Measurements from ENCODE around the gene FLYWCH2. TPM values are rescaled to one million over a fixed set of nuclear protein-coding genes. Genes with fewer than 3 reads are reported as not detected.
"Not testable (repeated sequence)": the region's sequence is repeated elsewhere in the genome, so short reads cannot be mapped to it uniquely, and the experiment has no call there.

The FLYWCH2 gene
- total RNA-seq, 1 donor from 2014 or later, result 39.9 TPM

- no peak for DNase-seq (ENCODE audit: low read depth)
Observed at GRCh38 chr16:2937170-2937569, 54.2 kb downstream of the FLYWCH2 start.

- no peak for DNase-seq (ENCODE audit: low read depth)
Observed at GRCh38 chr16:2938206-2938605, 55.2 kb downstream of the FLYWCH2 start.

GRCh38 chr16:2939968-2940367, 57.0 kb downstream of the FLYWCH2 start:
- DNase-seq (ENCODE audit: low read depth), result no peak

- no peak for DNase-seq (ENCODE audit: low read depth)
Observed at GRCh38 chr16:2942045-2942444, 59.0 kb downstream of the FLYWCH2 start.

- DNase-seq (ENCODE audit: low read depth), result not testable (repeated sequence)
Observed at GRCh38 chr16:2943716-2944115, 60.7 kb downstream of the FLYWCH2 start.

GRCh38 chr16:2946649-2947048, 63.6 kb downstream of the FLYWCH2 start:
- DNase-seq (ENCODE audit: low read depth), result no peak

Other genes starting within 250 kb of the FLYWCH2 start
- gene KCTD5, start 200.7 kb upstream of the FLYWCH2 start, total RNA-seq, result 26.0 and 41.3 TPM in 2 replicates
- gene PRSS27, start 163.0 kb upstream of the FLYWCH2 start, total RNA-seq, result 0.85 and 1.7 TPM in 2 replicates
- gene SRRM2, start 130.6 kb upstream of the FLYWCH2 start, total RNA-seq, result 19.8 and 114 TPM in 2 replicates
- gene ELOB, start 105.9 kb upstream of the FLYWCH2 start, total RNA-seq, result 239 and 444 TPM in 2 replicates
- gene PRSS33, start 95.7 kb upstream of the FLYWCH2 start, total RNA-seq, result not detected in 2 replicates
- gene PRSS41, start 84.7 kb upstream of the FLYWCH2 start, total RNA-seq, result not detected in 2 replicates
- 1.2 and 3.1 TPM in 2 replicates for gene PRSS21, start 66.0 kb upstream of the FLYWCH2 start, total RNA-seq
- 0.25 and 1.2 TPM in 2 replicates for gene ZG16B, start 52.9 kb upstream of the FLYWCH2 start, total RNA-seq
- gene PRSS22, start 25.0 kb upstream of the FLYWCH2 start, total RNA-seq, result 1.8 and 5.4 TPM in 2 replicates
- gene FLYWCH1, start 28.7 kb downstream of the FLYWCH2 start, total RNA-seq, result 35.3 and 42.9 TPM in 2 replicates
- 0.50 and 1.9 TPM in 2 replicates for gene KREMEN2, start 81.1 kb downstream of the FLYWCH2 start, total RNA-seq
- 2.3 and 17.5 TPM in 2 replicates for gene PAQR4, start 86.1 kb downstream of the FLYWCH2 start, total RNA-seq
- 0.55 and 4.5 TPM in 2 replicates for gene PKMYT1, start 97.2 kb downstream of the FLYWCH2 start, total RNA-seq
- gene CLDN9, start 129.7 kb downstream of the FLYWCH2 start, total RNA-seq, result 0.20 and 0.35 TPM in 2 replicates
- gene CLDN6, start 135.0 kb downstream of the FLYWCH2 start, total RNA-seq, result 0.70 and 26.6 TPM in 2 replicates
- 196 and 480 TPM in 2 replicates for gene TNFRSF12A, start 137.2 kb downstream of the FLYWCH2 start, total RNA-seq
- 8.5 and 13.0 TPM in 2 replicates for gene HCFC1R1, start 140.7 kb downstream of the FLYWCH2 start, total RNA-seq
- gene THOC6, start 140.8 kb downstream of the FLYWCH2 start, total RNA-seq, result 13.5 and 13.7 TPM in 2 replicates
- gene BICDL2, start 153.7 kb downstream of the FLYWCH2 start, total RNA-seq, result 0.30 and 8.3 TPM in 2 replicates
- under 0.01 and 0.10 TPM in 2 replicates for gene MMP25, start 163.3 kb downstream of the FLYWCH2 start, total RNA-seq
- gene IL32, start 182.4 kb downstream of the FLYWCH2 start, total RNA-seq, result 261 and 520 TPM in 2 replicates
- not detected in 2 replicates for gene ZSCAN10, start 216.1 kb downstream of the FLYWCH2 start, total RNA-seq
- gene ZNF205, start 229.4 kb downstream of the FLYWCH2 start, total RNA-seq, result 15.2 and 20.5 TPM in 2 replicates

Measured in renal cortical epithelial cell (primary cell).